ENCODE results near the gene OTUD3. TPM values are rescaled to one million over a fixed set of nuclear protein-coding genes. Genes with fewer than 3 reads are reported as not detected.
"Not testable (repeated sequence)": the region's sequence is repeated elsewhere in the genome, so short reads cannot be mapped to it uniquely, and the experiment has no call there.

The OTUD3 gene
- total RNA-seq, 4 donors from 2014 or later, result 4.4 to 7.6 (median 5.3) TPM

DNA sequence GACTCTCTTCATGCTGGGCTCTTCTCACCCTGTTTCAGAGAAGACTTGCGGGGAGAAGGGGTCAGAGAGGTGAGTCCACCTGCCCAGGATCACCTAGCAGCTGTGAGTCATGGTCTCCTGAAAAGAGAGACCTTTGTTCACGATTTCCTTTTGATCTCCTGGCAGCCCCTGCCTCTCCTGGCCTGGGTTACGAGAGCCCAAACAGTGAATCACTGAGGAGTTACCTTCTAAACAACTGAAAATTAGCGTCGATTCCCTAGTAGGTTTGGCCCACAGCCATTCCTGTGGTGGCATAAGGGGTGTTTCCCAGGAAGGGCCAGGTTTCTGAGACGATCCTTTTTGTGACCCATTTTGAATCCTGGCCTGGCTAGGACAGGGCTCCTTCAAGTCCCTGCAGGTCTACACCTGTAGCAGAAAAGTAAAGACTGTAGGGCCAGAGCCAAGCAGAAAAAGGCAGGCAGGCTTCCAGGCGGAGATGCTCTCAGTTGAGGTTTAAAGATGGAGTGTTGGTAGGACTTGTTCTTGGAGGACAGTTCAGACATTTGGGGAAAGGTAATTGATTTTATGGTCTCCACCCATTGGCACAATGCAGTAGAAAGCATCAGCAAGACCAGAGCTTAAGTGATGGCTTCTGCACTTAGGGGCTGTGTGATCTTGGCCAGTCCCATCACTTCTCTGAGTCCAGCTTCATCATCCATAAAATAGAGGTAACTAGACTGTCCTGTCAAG lies 43.3 kb downstream of the OTUD3 start:
- ATAC-seq (ENCODE audit: low FRiP score) (no peak), DNase-seq (ENCODE audit: low spot score) (no peak)
- TF ChIP-seq, protein P1, sequence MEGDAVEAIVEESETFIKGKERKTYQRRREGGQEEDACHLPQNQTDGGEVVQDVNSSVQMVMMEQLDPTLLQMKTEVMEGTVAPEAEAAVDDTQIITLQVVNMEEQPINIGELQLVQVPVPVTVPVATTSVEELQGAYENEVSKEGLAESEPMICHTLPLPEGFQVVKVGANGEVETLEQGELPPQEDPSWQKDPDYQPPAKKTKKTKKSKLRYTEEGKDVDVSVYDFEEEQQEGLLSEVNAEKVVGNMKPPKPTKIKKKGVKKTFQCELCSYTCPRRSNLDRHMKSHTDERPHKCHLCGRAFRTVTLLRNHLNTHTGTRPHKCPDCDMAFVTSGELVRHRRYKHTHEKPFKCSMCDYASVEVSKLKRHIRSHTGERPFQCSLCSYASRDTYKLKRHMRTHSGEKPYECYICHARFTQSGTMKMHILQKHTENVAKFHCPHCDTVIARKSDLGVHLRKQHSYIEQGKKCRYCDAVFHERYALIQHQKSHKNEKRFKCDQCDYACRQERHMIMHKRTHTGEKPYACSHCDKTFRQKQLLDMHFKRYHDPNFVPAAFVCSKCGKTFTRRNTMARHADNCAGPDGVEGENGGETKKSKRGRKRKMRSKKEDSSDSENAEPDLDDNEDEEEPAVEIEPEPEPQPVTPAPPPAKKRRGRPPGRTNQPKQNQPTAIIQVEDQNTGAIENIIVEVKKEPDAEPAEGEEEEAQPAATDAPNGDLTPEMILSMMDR (IDR thresholded peaks at IDR 0.05), result no peak

DNA sequence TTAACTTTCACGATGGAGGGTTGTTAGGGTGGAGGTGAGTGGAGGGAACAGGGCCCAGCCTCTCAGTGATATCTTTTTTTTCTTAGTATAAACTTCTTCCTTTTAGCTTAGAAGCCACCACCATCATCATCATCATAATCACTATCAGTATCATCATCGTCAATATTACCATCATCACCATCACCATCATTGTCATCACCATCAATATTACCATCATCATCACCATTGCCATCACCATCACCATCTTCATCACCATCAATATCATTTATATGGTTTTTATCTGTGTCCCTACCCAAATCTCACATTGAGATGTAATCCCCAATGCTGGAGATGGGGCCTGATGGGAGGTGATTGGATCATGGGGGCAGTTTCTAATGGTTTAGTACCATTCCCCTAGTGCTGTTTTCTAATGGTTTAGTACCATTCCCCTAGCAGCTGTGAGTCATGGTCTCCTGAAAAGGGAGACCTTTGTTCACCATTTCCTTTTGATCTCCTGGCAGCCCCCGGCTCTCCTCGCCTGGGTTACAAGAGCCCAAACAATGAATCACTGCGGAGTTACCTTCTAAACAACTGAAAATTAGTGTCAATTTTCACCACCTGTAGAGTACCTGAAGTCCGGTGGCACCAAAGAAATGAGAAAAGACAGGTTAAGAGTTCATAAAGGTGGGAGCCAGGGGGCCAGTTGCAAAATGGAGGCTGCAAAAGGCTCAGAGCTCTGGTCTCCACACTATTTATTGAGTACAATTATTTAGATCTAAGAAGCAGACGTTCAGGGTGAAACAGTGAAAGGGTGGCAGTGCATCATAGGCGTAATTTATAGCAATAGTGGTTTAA lies 44.3 kb downstream of the OTUD3 start:
- DNase-seq (ENCODE audit: low spot score), result no peak
- TF ChIP-seq, protein P1 (IDR thresholded peaks at IDR 0.05), result no peak
- ATAC-seq (ENCODE audit: low FRiP score), result no peak

DNA sequence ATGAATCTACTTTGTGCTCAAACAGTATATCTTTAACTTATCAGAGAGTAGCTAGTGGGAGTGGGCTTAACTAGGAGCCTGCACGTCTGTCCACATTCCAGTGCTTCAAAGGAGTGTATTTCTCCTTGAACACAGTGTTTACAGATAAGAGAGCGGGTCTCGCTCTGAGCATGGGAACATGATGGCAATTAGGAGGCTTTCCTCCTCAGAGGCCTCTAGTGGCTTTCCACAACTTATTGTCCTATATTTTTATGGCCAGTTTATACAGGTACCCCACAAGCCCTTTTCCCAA lies 44.9 kb downstream of the OTUD3 start:
- not testable (repeated sequence) for DNase-seq (ENCODE audit: low spot score); ATAC-seq (ENCODE audit: low FRiP score)

DNA sequence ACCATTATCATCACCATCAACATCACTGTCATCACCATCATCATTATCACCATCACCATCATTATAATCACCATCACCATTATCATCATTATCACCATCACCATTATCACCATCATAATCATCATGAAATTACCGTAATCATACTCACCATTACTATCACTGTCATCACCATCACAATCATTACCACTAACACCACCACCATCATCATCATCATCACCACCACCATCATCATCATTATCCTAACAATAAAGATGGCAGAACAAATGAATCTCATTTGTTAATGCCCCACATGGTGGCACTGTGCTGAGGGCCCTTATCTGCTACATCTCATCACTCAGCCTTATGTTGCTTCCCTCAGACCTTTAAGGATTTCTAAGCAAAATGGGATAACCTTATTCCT lies 50.7 kb downstream of the OTUD3 start:
- TF ChIP-seq, protein P1 (IDR thresholded peaks at IDR 0.05), result no peak
- DNase-seq (ENCODE audit: low spot score), result no peak
- ATAC-seq (ENCODE audit: low FRiP score), result no peak

DNA sequence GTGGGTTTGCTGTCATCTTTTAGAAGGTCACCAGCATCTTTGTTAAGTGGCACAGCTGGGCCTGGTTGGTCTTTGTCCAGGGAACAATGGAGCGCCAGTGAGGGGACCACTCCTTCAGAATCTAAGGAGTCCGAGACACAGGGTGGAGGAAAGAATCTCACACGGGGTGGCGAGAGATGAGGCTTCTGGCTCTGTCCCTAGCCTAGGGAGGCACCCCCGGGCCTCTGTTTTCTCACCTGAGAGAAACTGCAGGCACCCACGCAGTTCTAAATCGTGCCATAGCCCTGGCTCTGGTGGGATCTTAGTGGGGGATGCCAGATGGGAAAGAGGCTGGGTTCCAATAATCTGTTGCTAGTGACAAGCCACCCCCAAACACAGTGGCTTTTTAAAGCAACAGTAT lies 52.1 kb downstream of the OTUD3 start:
- TF ChIP-seq, protein P1 (IDR thresholded peaks at IDR 0.05), result no peak
- no peak for DNase-seq (ENCODE audit: low spot score)
- no peak for ATAC-seq (ENCODE audit: low FRiP score)

DNA sequence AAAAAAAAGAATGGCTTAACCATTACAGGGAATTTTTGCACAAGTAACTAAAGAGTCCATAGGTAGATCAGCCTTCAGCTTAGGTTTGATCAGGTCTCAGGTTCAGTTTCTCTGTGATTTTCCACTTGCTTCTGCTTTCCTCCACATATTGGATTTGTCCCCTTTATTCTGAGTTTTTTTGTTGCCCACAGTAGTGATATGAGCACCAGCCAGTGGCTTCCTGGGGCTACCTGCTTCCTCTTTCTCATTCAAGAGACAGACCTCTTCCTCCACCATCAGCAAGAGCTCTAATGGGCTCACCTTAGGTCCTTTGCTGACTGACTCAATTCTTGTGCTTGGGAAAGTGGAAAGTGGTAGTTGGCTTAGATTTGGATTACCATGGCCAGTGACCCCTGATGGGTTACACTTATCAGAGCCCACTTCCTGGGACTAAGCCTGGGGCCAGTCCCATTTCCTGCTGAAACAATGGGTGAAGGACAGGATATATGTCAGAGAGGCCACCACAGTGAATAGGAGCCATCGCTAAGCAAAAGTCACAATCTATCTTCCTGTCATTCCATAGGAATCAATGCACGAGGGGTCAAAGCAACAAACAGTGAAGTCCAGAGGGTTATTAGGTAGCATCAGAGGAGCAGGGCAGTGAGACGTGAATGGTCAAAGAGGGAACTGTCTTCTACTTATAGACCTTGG lies 54.0 kb downstream of the OTUD3 start:
- ATAC-seq (ENCODE audit: low FRiP score) (no peak), DNase-seq (ENCODE audit: low spot score) (no peak)
- TF ChIP-seq, protein P1 (IDR thresholded peaks at IDR 0.05), result no peak

DNA sequence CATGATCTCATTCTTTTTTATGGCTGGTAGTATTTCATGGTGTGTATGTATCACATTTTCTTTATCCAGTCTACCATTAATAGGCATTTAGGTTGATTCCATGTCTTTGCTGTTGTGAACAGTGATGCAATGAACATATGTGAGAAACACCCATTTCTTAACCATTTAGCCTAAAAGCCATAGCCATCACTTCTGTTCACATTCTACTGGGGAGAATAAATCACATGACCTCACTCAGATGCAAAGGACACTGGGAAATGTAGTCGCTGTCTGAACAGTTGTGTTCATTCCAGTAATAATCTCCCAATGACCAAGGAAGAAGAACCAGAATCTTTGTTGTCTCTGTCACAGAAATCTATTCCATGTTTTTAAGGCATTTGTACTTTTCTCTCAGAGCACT lies 56.3 kb downstream of the OTUD3 start:
- TF ChIP-seq, protein P1 (IDR thresholded peaks at IDR 0.05), result no peak
- DNase-seq (ENCODE audit: low spot score) (no peak), ATAC-seq (ENCODE audit: low FRiP score) (no peak)

Data from omental fat pad (tissue), 4 donors.